ENCODE measurements around the gene SUMO3.

DNA sequence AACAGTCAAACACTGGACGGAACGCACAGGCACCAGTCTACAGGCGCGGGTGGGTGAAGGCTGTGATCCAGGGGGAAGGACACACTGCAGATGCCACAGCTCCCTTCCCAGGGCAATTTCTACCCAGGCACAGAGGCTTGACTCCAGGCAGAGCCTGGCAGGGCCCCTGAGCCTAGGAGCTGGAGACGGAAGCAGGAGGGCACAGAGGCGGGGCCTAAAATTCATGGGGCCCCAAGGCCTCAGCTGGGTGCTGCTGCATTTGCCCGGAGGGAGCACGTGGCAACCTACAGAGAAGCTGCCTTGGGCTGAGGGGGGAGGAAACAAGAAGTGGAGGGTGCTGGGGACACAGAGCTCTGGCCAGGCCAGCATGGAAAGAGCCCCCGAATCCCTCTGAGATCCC lies 57.5 kb downstream of the SUMO3 start:
- no peak for TF ChIP-seq EZH2phosphoT487 (IDR thresholded peaks at IDR 0.05; ENCODE audit: borderline replicate concordance, low read length)
- TF ChIP-seq, protein P1, sequence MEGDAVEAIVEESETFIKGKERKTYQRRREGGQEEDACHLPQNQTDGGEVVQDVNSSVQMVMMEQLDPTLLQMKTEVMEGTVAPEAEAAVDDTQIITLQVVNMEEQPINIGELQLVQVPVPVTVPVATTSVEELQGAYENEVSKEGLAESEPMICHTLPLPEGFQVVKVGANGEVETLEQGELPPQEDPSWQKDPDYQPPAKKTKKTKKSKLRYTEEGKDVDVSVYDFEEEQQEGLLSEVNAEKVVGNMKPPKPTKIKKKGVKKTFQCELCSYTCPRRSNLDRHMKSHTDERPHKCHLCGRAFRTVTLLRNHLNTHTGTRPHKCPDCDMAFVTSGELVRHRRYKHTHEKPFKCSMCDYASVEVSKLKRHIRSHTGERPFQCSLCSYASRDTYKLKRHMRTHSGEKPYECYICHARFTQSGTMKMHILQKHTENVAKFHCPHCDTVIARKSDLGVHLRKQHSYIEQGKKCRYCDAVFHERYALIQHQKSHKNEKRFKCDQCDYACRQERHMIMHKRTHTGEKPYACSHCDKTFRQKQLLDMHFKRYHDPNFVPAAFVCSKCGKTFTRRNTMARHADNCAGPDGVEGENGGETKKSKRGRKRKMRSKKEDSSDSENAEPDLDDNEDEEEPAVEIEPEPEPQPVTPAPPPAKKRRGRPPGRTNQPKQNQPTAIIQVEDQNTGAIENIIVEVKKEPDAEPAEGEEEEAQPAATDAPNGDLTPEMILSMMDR (IDR thresholded peaks at IDR 0.05; ENCODE audit: low read depth, low read length, poor library complexity, severe bottlenecking), result no peak

All from DOHH2 (cell line).